GM19372 (cell line): ENCODE data around the gene CNTRL.

ENCODE experiments used
- ATAC-seq: cut with Tn5 transposase; IDR thresholded peaks from one replicate; pipeline ENCODE4 v1.9.1; 2021; ENCODE audit warnings: mild to moderate bottlenecking, low read depth, moderate library complexity; ENCODE audit not compliant: unreplicated experiment

The CNTRL gene

DNA sequence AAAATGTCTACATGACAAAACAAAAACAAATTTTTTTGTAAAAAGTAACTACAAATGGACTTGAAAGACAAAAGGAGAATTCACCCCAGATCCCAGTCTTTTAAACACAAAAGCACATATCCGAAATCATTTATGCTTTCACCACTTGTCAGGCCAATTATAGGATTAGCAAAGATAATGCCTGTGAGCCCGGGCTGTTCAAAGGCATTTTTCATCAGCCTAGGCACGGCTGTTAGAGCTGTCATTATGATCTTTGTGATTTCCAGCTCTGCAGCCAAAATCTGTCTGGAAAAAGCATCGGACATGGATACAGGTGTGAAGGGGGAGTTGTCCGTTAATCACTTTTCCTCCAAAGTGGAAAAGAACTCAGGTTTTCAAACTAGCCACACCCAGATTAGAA, 150.5 kb downstream of the CNTRL start:
- no peak for ATAC-seq

DNA sequence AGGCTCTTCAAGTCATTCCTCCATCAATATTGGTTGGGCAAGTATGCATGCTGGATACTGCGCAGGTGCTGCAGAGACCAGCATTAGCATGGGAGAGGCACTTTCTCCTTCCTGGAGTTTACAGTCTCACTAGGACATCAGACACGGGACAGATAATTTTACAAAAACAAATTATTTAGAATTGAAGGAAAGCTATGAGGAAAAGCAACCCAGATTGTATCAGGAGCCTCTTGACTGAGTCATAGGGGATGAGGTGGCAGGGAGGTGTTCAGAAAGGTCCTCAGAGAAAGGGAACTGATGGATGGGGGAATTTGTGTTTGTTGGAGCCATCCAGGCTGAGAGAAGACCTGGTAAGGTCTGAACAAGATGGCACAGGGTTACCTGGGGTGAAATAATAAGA, 151.4 kb downstream of the CNTRL start:
- ATAC-seq: no peak
